ENCODE measurements around the gene ZNF641.

The ZNF641 gene

GRCh38 chr12:48291511-48291910, 59.2 kb downstream of the ZNF641 start:
- H3K4me1 ChIP-seq (ENCODE audit: insufficient read depth, low read length), result no peaks in the 10 kb centered on the region
- H3K4me3 ChIP-seq (ENCODE audit: low read length), result no peak overlapping the region
- H3K9ac ChIP-seq (ENCODE audit: low read depth, low read length), result no peak overlapping the region
- H3K27me3 ChIP-seq (ENCODE audit: insufficient read depth, low read length), result 0 out of 2 replicates have a peak, but pooled peaks cover 11% of the 10 kb centered on the region
- no peaks in the 10 kb centered on the region for H3K9me3 ChIP-seq (ENCODE audit: insufficient read depth, low read depth, low read length)
- H3K27ac ChIP-seq (ENCODE audit: low read length), result no peak overlapping the region
- H3K36me3 ChIP-seq (ENCODE audit: insufficient read depth, low read depth, low read length), result no peaks in the 10 kb centered on the region

- Histone ChIP-seq H3K4me3 (ENCODE audit: low read length) (no peak overlapping the region), H3K36me3 (ENCODE audit: insufficient read depth, low read depth, low read length) (no peaks in the 10 kb centered on the region), H3K27ac (ENCODE audit: low read length) (no peak overlapping the region), H3K4me1 (ENCODE audit: insufficient read depth, low read length) (no peaks in the 10 kb centered on the region), H3K9me3 (ENCODE audit: insufficient read depth, low read depth, low read length) (no peaks in the 10 kb centered on the region), H3K9ac (ENCODE audit: low read depth, low read length) (no peak overlapping the region), H3K27me3 (ENCODE audit: insufficient read depth, low read length) (peaks cover 24% of the 10 kb centered on the region)
Observed at GRCh38 chr12:48288387-48289268, 62.1 kb downstream of the ZNF641 start.
